Fibroblast of villous mesenchyme (primary cell): ENCODE data around the gene PDGFA. TPM values are rescaled to one million over a fixed set of nuclear protein-coding genes. Genes with fewer than 3 reads are reported as not detected.

ENCODE experiments used
- DNase-seq: peaks from one replicate; pipeline ENCODE4 v3.0.0-alpha.2; 2010; ENCODE audit warnings: low read depth
- H3K4me3 ChIP-seq: 2 replicates; pipeline ENCODE4 v1.5.1; 2011; ENCODE audit warnings: low read depth, mild to moderate bottlenecking, low read length
- total RNA-seq: library from RNA; depleted of rRNA; stranded (reverse); fragments of >200 nt; gene quantifications from 2 replicates; pipeline ENCODE4 v1.2.3, GENCODE V29; 2012
- TF ChIP-seq, protein P1 (sequence below): IDR thresholded peaks from 2 replicates; pipeline ENCODE4 v1.5.1; 2012; ENCODE audit warnings: low read depth, mild to moderate bottlenecking, low read length; ENCODE audit not compliant: insufficient read depth

Gene PDGFA
- total RNA-seq, 1 donor: 43.2 TPM

DNA sequence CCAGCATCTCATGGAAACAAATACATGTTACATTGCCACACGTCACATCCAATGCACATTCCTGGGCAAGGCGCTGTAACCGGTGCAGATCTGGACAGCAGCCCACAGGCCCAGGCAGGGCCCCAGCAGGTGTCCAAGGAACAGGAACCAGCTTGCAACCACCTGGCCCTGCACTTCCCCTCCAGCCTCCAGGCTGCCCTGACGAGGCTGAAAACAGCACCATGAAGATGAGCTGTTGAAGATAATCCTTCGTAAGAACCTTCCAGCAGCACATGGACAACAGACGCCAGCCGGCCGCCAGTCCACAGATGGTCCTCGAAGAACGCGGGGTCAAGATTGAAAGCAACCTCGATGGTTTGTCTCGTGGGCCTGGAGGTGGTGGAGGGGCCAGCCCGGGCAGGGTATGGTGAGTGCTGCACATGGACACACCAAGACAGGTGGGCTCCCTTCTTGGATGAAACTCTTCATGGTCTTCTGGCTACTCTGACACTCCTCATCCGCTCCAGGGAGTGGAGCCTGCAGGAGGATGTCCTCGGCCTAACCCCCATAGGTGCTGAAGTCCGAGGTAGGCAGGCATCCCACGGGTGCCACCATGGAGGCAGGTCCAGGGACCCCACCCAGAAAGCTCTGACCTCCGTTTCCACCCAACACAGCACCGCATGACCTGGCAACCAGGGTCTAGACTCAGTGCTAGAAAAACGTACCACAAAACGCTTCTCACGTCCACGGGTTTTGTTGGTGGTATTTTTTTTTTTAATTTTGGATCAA, 22.9 kb downstream of the PDGFA start:
- no peak for DNase-seq
- TF ChIP-seq, protein P1, sequence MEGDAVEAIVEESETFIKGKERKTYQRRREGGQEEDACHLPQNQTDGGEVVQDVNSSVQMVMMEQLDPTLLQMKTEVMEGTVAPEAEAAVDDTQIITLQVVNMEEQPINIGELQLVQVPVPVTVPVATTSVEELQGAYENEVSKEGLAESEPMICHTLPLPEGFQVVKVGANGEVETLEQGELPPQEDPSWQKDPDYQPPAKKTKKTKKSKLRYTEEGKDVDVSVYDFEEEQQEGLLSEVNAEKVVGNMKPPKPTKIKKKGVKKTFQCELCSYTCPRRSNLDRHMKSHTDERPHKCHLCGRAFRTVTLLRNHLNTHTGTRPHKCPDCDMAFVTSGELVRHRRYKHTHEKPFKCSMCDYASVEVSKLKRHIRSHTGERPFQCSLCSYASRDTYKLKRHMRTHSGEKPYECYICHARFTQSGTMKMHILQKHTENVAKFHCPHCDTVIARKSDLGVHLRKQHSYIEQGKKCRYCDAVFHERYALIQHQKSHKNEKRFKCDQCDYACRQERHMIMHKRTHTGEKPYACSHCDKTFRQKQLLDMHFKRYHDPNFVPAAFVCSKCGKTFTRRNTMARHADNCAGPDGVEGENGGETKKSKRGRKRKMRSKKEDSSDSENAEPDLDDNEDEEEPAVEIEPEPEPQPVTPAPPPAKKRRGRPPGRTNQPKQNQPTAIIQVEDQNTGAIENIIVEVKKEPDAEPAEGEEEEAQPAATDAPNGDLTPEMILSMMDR: no peak
- no peak overlapping the region for H3K4me3 ChIP-seq

DNA sequence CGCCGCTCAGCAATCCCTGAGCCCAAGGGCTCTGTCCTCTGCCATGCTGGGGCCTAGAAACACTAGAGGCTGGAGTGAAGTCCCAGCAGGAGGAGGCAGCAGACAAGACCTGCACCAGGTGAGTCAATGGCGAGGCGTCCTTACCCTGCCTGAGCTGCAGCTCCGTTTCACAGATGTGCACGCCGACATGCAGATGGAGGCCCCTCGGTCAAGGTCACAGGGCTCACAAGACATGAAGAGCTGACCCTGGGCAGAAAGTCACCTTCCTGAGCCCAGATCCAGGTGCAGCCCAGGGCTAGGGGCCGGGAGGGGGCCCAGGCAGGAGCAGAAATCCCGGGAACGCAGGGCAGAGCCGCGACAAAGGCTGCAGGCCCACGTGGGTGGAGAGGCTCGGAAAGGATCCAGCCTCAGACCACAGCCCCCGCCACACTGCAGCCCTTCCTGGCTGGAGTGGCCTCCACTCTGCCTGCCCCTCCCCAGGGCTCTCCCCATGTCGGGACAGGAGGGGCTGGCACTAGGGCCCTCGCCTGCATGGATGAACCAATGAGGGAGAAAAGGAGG, 23.8 kb downstream of the PDGFA start:
- DNase-seq: no peak
- TF ChIP-seq, protein P1: no peak
- no peak overlapping the region for H3K4me3 ChIP-seq

DNA sequence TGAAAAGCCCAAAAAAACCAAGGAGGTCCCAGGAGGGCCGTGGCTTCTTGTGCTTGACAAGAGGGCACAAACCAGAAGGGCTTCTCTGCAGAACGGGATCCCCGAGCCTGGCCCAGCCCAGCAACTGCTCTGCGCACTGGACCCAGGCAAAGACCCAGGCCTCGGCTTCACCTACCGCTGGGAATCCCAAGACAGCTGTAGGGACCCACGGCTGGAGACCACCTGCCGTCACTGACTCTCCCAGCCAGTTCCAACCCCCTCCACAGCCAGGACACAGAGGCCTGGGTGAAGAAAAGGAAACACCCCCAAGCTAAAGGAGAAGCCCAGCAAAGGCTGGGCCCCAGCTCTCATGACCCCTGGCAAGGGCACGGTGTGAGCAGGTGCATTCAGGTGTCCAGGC, 24.3 kb downstream of the PDGFA start:
- DNase-seq: no peak
- TF ChIP-seq, protein P1: no peak
- no peak overlapping the region for H3K4me3 ChIP-seq

DNA sequence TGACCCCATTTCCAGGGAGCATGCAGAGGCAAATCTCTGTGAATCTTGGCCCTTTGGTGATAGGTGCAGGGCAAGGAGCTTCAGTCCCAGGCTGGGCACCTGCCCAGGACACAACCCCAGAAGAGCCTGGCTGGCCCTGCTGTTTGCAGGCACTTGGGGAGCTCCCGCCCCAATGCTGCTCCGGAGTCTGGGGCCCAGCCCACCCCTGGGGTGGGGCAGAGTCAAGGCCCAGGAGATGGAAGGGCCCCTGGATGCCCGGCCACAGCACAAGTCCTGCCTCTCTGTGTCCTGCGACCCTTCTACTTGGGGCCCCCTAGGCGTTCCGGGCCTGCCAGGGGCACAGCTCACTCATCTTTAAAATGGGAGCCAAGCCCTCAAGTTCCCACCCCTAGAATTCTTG, 24.7 kb downstream of the PDGFA start:
- TF ChIP-seq, protein P1: no peak
- H3K4me3 ChIP-seq: no peak overlapping the region
- DNase-seq: no peak

DNA sequence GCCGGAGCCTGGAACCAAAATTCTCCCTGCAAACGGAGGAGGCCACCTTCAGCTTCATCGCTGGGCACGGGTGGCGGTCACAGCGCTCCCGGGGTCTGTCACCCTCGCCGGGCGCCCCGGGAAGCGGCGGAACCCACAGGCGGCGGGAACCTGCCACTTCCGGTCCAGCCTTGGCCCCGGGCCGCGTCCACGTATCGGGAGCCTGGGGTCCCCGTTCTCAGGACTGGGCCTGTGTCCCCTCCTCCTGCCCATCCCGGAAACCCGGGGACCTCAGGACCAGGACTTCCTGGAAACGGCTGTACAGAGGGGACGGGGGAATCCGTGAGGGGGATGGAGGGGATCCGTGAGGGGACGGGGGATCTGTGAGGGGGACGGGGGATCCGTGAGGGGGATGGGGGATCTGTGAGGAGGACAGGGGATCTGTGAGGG, 25.4 kb downstream of the PDGFA start:
- no peak overlapping the region for H3K4me3 ChIP-seq
- no peak for DNase-seq
- TF ChIP-seq, protein P1: no peak

DNA sequence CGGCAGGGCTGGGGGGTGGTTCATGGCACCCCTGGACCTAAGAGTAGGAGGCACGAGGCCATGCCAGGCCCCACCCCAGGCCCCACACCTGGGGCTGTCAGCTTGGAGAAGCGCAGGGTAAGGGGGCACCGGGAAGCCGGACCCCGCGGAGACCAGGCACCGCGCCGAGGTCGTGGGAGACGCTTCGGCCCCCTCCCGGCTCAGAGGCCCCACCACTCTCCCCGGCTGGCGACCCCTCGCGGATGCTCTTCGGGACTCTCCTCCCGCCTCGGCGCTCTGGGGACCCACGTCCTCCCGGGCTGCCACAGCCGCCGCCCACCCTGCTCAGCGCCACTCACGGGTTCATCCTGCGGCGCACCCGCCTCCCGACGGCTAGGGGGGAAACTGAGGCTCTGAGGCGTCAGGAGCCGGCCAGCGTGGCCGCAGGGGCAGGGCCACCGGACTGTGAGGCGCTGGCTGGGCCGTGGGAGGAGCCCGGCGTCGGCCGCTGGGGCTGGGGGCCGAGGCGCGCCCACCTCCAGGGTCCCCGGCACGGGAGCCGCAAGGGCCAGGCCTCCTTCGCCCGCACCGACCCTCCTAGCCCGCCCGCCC, 25.9 kb downstream of the PDGFA start:
- no peak for DNase-seq

More for the DNA sequence above, 25.9 kb downstream of the PDGFA start:
- H3K4me3 ChIP-seq: no peak overlapping the region
- TF ChIP-seq, protein P1: no peak
